ENCODE measurements around the gene SULT1A1. TPM values are rescaled to one million over a fixed set of nuclear protein-coding genes. Genes with fewer than 3 reads are reported as not detected.
"Not testable (repeated sequence)": the region's sequence is repeated elsewhere in the genome, so short reads cannot be mapped to it uniquely, and the experiment has no call there.

The SULT1A1 gene
- polyA plus RNA-seq, 6 donors from 2014 or later: 0.90 to 3.6 (median 1.2) TPM; not detected in 1

DNA sequence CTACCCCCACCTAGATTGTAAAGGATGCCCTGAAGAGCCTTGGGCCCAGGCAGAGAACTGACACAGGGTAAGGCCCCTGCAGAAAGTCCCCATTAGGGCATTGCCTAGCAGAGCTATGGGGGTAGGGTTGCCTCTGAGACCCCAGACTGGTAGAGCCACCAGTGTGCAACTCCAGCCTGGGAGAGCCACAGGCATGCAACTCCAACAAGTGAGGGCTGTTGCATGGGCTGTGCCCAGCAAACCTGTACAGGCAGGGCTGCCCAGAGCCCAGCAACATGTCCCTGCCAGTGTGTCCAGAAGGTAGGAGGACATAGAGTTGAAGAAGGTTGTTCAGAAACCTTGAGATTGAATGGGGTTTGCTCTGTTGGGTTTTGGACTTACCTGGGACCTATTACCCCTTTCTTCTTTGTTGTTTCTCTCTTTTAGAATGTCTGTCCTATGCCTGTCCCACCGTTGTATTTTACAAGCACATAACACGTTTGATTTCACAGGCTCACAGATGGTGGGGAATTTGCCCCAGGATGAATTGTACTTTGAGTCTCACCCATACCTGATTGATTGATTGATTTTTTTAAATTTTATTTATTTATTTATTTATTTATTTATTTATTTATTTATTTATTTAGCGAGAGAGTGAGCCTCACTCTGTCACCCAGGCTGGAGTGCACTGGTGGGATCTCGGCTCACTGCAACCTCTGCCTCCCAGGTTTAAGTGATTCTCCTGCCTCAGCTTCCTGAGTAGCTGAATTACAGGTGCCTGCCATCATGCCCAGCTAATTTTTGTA is 39.7 kb downstream of the SULT1A1 start:
- Mint-ChIP-seq H3K36me3 (peaks cover 6 to 23% of the 10 kb centered on the region in 2 donors), H3K4me1 (peaks cover 29 to 45% (median 42%) of the 10 kb centered on the region in 3 donors), H3K27me3 (no peaks in the 10 kb centered on the region), H3K4me3 (no peak overlapping the region), H3K9me3 (peaks cover 1 to 10% (median 9%) of the 10 kb centered on the region in 7 donors), H3K27ac (peak overlapping the region in 1 of 6 donors; percentile 39)
- DNase-seq (no peak), ATAC-seq (ENCODE audit: low read depth in 2 of 2) (no peak)

DNA sequence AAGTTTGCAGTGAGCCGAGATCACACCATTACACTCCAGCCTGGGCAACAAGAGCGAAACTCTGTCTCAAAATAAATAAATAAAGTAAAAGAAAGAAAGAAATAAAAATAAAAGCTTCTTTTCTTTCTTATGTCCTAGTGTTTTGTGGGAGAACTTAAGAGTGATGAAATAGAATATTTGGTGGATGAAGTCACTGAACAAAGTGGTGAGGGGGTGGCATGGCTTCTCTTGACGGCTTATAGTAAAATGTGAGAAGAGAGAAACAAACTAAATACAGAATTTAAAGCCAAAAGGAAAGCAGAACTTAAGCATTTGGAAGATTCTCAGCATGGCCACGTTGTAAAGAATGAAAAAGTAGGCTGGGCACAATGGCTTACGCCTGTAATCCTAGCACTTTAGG is 40.8 kb downstream of the SULT1A1 start:
- Mint-ChIP-seq H3K4me1 (peaks cover 26 to 39% (median 38%) of the 10 kb centered on the region in 3 donors), H3K4me3 (no peak overlapping the region), H3K27me3 (no peaks in the 10 kb centered on the region), H3K36me3 (peaks cover 6 to 26% of the 10 kb centered on the region in 2 donors), H3K9me3 (peaks cover 1 to 11% (median 9%) of the 10 kb centered on the region in 7 donors), H3K27ac (no peak overlapping the region)
- no peak for DNase-seq
- no peak for ATAC-seq (ENCODE audit: low read depth in 2 of 2)

DNA sequence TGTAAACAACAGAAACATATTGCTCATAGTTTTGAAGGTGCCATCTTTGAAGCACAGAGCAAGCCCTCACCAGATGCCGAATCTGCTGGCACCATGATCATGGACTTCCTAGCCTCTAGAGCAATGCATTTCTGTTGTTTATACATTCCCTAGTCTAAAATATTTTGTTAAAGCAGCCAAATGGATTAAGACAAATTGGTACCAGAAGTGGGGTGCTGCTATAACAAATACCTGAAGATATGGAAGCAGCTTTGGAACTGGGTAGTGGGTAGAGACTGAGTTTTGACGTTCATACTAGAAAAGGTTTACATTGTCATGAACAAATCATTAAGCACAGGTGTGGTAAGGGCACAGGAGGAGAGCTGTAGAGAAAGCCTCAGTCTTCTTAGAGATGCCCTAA is 42.6 kb downstream of the SULT1A1 start:
- H3K9me3 Mint-ChIP-seq: peaks cover 1 to 11% (median 9%) of the 10 kb centered on the region in 7 donors
- no peak for ATAC-seq (ENCODE audit: low read depth in 2 of 2)

DNA sequence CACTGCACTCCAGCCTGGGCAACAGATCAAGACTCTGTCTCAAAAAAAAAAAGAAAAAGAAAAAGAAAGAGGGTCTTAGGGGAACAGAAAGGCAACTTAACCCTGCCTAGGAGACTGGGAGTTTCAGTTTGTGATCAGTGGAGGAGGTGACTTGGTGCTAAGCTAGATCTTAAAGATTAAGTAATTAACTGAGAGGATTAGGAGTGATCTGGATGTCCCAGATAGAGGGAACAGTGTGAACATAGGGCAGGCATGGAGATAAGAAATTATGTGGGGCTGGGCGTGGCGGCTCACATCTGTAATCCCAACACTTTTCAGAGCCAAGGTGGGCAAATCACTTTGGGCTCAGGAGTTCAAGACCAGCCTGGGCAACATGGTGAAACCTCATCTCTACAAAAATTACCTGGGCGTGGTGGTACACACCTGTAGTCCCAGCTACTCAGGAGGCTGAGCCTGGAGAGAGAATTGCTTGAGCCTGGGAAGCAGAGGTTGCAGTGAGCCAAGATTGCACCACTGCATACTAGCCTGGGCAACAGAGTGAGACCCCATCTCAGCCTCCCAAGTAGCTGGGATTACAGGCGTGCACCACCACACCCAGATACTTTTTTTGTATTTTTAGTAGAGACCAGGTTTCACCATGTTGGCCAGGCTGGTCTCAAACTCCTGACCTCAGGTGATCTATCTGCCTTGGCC is 43.5 kb downstream of the SULT1A1 start:
- not testable (repeated sequence) for H3K27me3 Mint-ChIP-seq; DNase-seq; H3K4me3 Mint-ChIP-seq; ATAC-seq (ENCODE audit: low read depth in 2 of 2); H3K27ac Mint-ChIP-seq
- Mint-ChIP-seq H3K36me3 (peaks cover 6 to 26% of the 10 kb centered on the region in 2 donors), H3K4me1 (peaks cover 14 to 31% (median 28%) of the 10 kb centered on the region in 3 donors), H3K9me3 (peaks cover 1 to 11% (median 9%) of the 10 kb centered on the region in 7 donors)

More for the DNA sequence above, 42.6 kb downstream of the SULT1A1 start:
- H3K27me3 Mint-ChIP-seq: no peaks in the 10 kb centered on the region
- peaks cover 17 to 31% (median 30%) of the 10 kb centered on the region in 3 donors for H3K4me1 Mint-ChIP-seq
- no peak overlapping the region for H3K27ac Mint-ChIP-seq
- no peak overlapping the region for H3K4me3 Mint-ChIP-seq
- no peak for DNase-seq
- peaks cover 6 to 26% of the 10 kb centered on the region in 2 donors for H3K36me3 Mint-ChIP-seq

DNA sequence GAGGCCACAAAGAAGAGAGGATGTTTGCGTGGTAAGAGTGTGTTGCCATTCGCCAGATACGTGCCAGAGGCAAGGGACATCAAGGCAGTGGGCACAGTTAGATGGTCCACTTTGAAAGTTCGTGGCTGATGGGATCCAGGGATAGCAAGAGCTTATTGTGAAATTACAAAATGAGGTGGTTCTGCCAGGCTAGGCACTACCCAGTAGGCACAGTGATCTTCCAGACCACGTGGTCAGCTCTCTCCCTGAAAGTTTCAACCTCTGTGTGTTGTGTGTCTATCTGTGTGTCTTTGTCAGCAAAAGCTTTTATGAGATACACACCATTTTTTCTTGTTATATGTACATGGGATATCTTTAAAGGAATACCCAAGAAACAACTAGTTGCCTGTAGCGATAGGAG is 46.6 kb downstream of the SULT1A1 start:
- ATAC-seq (ENCODE audit: low read depth in 2 of 2): no peak
- peak overlapping the region in 1 of 8 donors; percentile 16 for H3K4me3 Mint-ChIP-seq
- H3K27ac Mint-ChIP-seq: no peak overlapping the region
- peaks cover 1 to 11% (median 9%) of the 10 kb centered on the region in 7 donors for H3K9me3 Mint-ChIP-seq
- H3K4me1 Mint-ChIP-seq: peaks cover 19 to 31% (median 24%) of the 10 kb centered on the region in 3 donors
- no peaks in the 10 kb centered on the region for H3K27me3 Mint-ChIP-seq
- no peak for DNase-seq
- peaks cover 6 to 26% of the 10 kb centered on the region in 2 donors for H3K36me3 Mint-ChIP-seq

DNA sequence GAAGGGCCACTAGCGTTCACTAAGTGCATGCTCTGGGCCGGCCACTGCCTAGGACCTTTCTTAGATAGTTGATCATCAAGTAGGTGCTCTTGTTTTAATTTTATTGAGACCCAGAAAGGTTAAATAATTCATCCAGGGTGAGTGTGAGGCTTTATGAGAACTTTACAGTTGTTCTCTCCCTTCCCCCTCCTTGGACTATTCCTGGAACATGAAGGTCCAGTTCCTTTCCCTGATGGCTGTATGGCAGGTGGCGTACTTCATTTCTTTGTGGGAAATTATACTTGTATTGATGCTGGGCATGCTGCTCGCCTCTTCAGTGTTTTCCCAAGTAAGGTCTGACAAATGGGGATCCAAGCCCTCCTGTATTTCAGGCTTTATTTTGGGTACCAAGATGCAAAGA is 47.6 kb downstream of the SULT1A1 start:
- peaks cover 1 to 7% (median 5%) of the 10 kb centered on the region in 7 donors for H3K9me3 Mint-ChIP-seq
- H3K36me3 Mint-ChIP-seq: peaks cover 2 to 19% of the 10 kb centered on the region in 2 donors
- DNase-seq (no peak), ATAC-seq (ENCODE audit: low read depth in 2 of 2) (no peak)
- no peak overlapping the region for H3K4me3 Mint-ChIP-seq
- H3K27ac Mint-ChIP-seq: no peak overlapping the region
- H3K4me1 Mint-ChIP-seq: peaks cover 21 to 28% (median 21%) of the 10 kb centered on the region in 3 donors
- no peaks in the 10 kb centered on the region for H3K27me3 Mint-ChIP-seq

DNA sequence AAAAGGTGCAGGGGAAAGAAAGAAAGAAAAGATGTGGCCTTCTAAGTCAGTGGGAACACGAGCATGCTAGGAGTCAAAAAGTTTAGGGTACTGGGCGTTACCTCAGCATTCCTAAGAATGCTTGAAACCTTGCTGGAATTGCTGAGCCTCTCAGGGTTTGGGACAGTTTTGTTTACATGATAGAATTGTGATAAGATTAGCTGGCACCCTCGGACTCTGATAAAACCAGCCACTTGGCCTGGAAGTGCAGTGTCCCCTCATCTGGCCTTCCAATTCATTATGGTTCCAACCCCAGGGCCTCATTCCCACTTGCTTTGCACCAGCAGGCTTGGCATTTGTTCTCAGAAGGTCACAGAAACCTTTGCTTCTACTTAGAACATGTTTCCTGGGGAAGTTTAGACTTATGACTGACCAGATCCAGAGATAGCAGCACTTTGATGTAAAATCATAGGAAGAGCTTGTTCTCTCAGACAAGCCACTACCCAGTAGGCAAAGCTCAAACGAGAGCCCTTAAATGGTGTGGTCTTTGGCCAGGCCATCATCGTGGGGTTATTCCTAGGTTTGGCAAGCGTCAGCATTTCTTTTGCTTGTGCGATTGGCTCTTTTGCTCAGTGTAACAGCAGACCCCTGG is 48.2 kb downstream of the SULT1A1 start:
- Mint-ChIP-seq H3K9me3 (peaks cover 1 to 6% (median 4%) of the 10 kb centered on the region in 7 donors), H3K4me1 (peaks cover 23 to 32% (median 24%) of the 10 kb centered on the region in 3 donors), H3K27me3 (no peaks in the 10 kb centered on the region), H3K36me3 (peaks cover 0 to 17% of the 10 kb centered on the region in 2 donors), H3K4me3 (peak overlapping the region in 2 of 8 donors; percentile 4 to 6), H3K27ac (no peak overlapping the region)
- DNase-seq (no peak), ATAC-seq (ENCODE audit: low read depth in 2 of 2) (no peak)

DNA sequence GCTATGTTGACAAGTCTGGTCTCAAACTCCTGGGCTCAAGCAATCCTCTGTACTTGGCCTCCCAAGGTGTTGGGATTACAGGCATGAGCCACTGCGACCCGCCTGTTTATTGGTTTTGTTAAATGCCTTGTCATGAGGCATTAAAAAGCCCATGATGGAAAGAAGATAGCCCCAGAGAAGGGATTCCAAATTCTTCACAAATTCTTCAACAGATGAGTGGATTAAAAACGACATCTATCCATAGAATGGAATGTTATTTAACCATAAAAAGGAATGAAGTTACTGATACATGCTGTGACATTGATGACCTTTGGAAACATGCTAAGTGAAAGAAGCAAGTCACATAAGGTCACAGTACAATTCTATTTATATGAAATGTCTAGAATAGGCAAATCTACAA is 51.4 kb downstream of the SULT1A1 start:
- H3K9me3 Mint-ChIP-seq: no peaks in the 10 kb centered on the region
- no peak overlapping the region for H3K27ac Mint-ChIP-seq
- peaks cover 17 to 39% (median 39%) of the 10 kb centered on the region in 3 donors for H3K4me1 Mint-ChIP-seq
- ATAC-seq (ENCODE audit: low read depth in 2 of 2): no peak
- no peak overlapping the region for H3K4me3 Mint-ChIP-seq
- DNase-seq: no peak
- H3K27me3 Mint-ChIP-seq: no peaks in the 10 kb centered on the region
- H3K36me3 Mint-ChIP-seq: no peaks in the 10 kb centered on the region

DNA sequence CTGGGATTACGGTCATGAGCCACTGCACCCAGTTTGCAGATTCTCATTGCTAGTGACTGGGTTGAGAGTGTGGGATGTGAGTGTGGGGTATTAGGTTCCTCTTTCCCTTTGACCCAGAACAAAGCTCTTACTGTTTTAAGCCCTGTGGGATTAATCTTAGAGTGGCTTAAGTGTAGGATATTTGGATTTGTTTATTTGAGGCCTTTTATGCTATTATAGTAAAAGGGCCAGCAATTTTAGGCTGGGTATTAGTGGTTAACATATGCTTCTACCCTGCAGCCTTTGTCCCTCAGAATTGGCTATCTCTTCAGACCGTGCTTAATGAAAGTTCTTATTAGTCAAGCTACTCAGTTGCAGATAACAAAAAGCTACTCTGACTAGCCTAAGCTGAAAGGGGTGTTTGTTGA is 52.9 kb downstream of the SULT1A1 start:
- Mint-ChIP-seq H3K36me3 (no peaks in the 10 kb centered on the region), H3K4me1 (peaks cover 12 to 43% (median 34%) of the 10 kb centered on the region in 3 donors), H3K27ac (peak overlapping the region in 1 of 6 donors; percentile 0), H3K4me3 (peak overlapping the region in 2 of 8 donors; percentile 41 to 51), H3K9me3 (no peaks in the 10 kb centered on the region), H3K27me3 (no peaks in the 10 kb centered on the region)
- ATAC-seq (ENCODE audit: low read depth in 2 of 2) (no peak), DNase-seq (no peak)

DNA sequence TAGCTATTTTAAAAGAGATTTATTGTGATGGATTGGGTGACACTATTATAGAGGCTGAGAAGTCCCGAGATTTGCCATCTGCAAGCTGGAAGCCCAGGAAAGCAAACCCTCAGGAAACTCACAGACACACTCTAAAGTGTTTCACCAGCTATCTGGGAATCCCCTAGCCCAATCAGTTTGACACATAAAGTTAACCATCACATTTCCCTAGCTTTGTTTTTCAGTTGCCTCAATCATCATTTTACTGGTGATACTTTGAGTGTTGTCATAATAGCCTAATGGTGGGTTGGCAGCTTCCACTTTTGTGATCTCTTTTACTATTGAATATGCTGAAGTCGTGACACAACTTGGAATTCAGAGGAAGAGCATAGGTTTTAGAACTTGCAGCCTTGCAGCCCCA is 54.3 kb downstream of the SULT1A1 start:
- peak overlapping the region in 3 of 8 donors; percentile 5 to 91 (median 62) for H3K4me3 Mint-ChIP-seq
- ATAC-seq (ENCODE audit: low read depth in 2 of 2): no peak
- peaks cover 12 to 41% (median 34%) of the 10 kb centered on the region in 3 donors for H3K4me1 Mint-ChIP-seq
- H3K36me3 Mint-ChIP-seq: no peaks in the 10 kb centered on the region
- no peaks in the 10 kb centered on the region for H3K27me3 Mint-ChIP-seq
- no peak for DNase-seq
- no peak overlapping the region for H3K27ac Mint-ChIP-seq
- H3K9me3 Mint-ChIP-seq: no peaks in the 10 kb centered on the region

Other genes with a start within 250 kb of the SULT1A1 start
- gene NPIPB6, start 246.5 kb downstream of the SULT1A1 start, polyA plus RNA-seq (ENCODE audit: low read depth in 6 of 6): under 1 TPM in 3 of 6 donors, not detected in 3; 0.17 to 0.48 (median 0.34) TPM
- gene EIF3CL, start 206.2 kb downstream of the SULT1A1 start, polyA plus RNA-seq (ENCODE audit: low read depth in 6 of 6): 10 to 100 TPM in 4 of 6 donors, 1 to 10 TPM in 2; 7.4 to 30.6 (median 23.4) TPM
- gene NPIPB7, start 137.7 kb downstream of the SULT1A1 start, polyA plus RNA-seq (ENCODE audit: low read depth in 6 of 6): under 1 TPM in 1 of 6 donors, not detected in 5; 0.24 TPM
- 10 to 100 TPM in 5 of 6 donors, 1 to 10 TPM in 1; 2.7 to 21.2 (median 17.6) TPM for gene CLN3, start 118.0 kb downstream of the SULT1A1 start, polyA plus RNA-seq (ENCODE audit: low read depth in 6 of 6)
- gene APOBR, start 115.4 kb downstream of the SULT1A1 start, polyA plus RNA-seq (ENCODE audit: low read depth in 6 of 6): under 1 TPM in 2 of 6 donors, not detected in 4; 0.08 to 0.13 TPM
- not detected for gene IL27, start 103.2 kb downstream of the SULT1A1 start, polyA plus RNA-seq (ENCODE audit: low read depth in 6 of 6)
- not detected for gene NUPR1, start 71.1 kb downstream of the SULT1A1 start, polyA plus RNA-seq (ENCODE audit: low read depth in 6 of 6)
- 10 to 100 TPM; 35.1 to 66.2 (median 50.2) TPM for gene SGF29, start 56.1 kb downstream of the SULT1A1 start, polyA plus RNA-seq (ENCODE audit: low read depth in 6 of 6)
- gene SULT1A2, start 13.0 kb downstream of the SULT1A1 start, polyA plus RNA-seq (ENCODE audit: low read depth in 6 of 6): under 1 TPM in 1 of 6 donors, not detected in 5; 0.20 TPM
- gene NPIPB8, start 28.0 kb upstream of the SULT1A1 start, polyA plus RNA-seq (ENCODE audit: low read depth in 6 of 6): not detected
- 100 to 1,000 TPM; 140 to 243 (median 203) TPM for gene EIF3C, start 101.4 kb upstream of the SULT1A1 start, polyA plus RNA-seq (ENCODE audit: low read depth in 6 of 6)
- 1 to 10 TPM in 1 of 6 donors, under 1 TPM in 4, not detected in 1; 0.29 to 1.1 (median 0.64) TPM for gene NPIPB9, start 141.7 kb upstream of the SULT1A1 start, polyA plus RNA-seq (ENCODE audit: low read depth in 6 of 6)
- gene ATXN2L, start 213.0 kb upstream of the SULT1A1 start, polyA plus RNA-seq (ENCODE audit: low read depth in 6 of 6): 10 to 100 TPM in 5 of 6 donors, 1 to 10 TPM in 1; 3.6 to 38.2 (median 20.0) TPM
- gene TUFM, start 236.3 kb upstream of the SULT1A1 start, polyA plus RNA-seq (ENCODE audit: low read depth in 6 of 6): 100 to 1,000 TPM; 123 to 231 (median 129) TPM

Measured in naive B cell (primary cell).